Stimulated activated CD4-positive, alpha-beta T cell treated with anti-CD3 and anti-CD28 coated beads, Interleukin-4, amount 100 ng/mL, for 1 hour (primary cell): Measurements from ENCODE around the gene ENTPD7.
"Not testable (repeated sequence)": the region's sequence is repeated elsewhere in the genome, so short reads cannot be mapped to it uniquely, and the experiment has no call there.

Experiments
- DNase-seq: peaks from one replicate; pipeline ENCODE4 v3.0.0-alpha.2; 2020

Gene ENTPD7, protein sequence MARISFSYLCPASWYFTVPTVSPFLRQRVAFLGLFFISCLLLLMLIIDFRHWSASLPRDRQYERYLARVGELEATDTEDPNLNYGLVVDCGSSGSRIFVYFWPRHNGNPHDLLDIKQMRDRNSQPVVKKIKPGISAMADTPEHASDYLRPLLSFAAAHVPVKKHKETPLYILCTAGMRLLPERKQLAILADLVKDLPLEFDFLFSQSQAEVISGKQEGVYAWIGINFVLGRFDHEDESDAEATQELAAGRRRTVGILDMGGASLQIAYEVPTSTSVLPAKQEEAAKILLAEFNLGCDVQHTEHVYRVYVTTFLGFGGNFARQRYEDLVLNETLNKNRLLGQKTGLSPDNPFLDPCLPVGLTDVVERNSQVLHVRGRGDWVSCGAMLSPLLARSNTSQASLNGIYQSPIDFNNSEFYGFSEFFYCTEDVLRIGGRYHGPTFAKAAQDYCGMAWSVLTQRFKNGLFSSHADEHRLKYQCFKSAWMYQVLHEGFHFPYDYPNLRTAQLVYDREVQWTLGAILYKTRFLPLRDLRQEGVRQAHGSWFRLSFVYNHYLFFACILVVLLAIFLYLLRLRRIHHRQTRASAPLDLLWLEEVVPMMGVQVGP

DNA sequence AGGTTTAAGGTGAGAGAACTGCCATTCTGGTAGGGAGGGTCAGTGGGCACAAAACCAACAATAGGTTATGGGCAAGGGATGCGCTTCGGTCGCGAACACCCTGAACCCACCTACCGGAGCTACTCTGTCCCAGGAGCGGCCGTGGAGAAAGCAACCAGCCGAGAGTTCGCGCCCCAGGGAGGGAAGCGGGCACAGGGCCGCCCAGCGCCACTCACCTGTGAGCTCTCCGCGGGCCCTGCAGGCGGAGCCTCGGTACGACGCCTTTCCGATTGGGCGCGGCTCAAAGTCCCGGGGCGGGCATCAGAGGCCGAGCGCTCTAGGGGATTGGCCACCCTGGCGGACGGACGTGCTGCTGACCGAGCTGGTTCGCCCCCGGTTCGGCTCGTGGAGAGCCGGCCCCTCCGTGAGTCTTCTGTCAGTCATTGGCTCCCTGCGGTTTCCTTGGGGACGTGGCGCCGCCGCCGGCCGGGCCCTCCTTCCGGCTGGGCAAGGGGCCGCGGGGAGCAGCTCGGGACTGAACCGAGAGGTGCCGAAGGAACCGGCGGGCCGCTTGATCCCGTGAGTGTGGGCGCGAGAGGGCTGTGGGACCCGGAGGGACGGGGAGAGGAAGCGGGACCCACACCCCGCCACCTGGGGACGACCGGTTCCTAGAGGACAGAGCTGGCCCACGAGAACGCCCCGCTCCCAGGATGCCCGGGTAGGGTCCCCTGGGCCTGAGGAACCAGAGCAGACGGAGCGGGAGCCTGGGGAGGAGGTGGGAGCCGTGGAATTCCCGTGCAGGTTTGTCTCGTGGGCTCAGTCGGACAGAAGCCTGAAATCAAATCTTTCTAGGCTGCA is at the start of gene ENTPD7:
Gene ENTPD7, plus strand, starts transcription at position 479 of the 837 bp plus-strand sequence. CDS start 448 bp downstream, outside the sequence.
- DNase-seq, result peak; percentile 91

DNA sequence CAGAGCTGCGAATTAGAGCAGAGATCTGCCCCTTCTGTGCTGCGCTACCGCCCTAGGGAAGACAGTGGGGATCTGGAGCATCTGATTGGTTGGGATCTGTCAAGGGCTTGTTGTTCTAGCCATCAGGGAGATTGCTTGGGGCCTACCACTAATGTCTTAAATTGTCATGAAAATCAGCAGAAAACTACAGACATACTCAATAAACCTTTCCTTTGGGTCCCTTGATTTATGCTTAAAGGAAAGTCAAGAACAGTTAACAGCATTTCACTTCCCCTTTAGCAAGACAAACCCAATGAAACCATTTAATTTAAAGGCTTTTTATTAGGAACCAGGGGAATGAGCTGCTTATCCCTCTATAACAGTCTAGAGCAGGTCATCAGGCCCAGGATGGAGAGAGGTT is 49.1 kb upstream of the ENTPD7 start:
- DNase-seq, result no peak

DNA sequence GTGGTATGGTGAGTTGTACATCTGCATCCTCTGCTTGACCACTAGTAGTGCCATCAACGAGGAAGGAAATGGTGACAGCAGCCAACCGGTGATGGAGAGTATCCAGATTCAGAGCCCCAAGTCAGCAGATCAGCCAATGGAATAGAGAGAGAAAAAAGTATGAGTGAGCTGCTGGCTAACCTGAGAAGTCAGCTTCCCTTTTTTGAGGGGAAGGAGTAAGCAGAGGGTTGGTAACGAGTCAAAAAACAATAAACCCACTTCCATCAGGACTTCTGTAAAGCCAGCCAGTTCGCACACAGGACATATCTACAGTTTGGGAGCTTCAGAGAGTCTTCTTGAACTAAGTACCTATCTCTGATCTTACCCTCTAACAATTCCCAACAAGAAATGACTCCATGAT is 48.0 kb upstream of the ENTPD7 start:
- no peak for DNase-seq

DNA sequence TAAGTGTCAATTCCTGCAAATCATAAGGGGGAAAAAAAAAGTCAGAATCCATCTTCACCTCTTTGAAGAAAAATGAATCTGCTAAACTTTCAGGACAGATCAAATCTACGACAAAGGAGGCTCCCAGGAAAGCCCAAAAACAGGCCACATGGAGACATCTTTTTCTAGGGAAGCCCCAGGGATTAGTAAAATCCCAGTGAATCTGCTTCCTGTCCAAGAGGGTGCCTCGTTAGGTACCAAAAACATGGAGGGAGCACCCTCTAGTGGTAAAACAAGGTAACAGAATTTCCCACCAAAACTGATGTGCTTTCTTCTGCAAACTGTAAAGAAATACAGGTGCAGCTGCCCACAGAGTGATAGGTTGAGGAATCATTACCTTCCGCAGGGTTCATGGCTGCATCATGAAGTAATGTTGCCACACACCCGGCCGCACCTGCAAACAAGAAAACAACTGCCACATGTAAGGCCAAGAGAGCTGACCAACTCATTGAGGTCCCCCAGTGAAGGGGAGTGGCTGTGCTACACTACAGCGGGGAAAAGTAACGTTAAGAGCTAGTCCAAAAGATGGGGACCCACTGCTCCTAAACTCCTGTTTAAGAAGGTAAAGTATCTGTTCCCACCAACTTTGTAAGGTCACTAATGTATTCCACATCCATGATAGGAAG is 47.0 kb upstream of the ENTPD7 start:
- DNase-seq, result no peak

DNA sequence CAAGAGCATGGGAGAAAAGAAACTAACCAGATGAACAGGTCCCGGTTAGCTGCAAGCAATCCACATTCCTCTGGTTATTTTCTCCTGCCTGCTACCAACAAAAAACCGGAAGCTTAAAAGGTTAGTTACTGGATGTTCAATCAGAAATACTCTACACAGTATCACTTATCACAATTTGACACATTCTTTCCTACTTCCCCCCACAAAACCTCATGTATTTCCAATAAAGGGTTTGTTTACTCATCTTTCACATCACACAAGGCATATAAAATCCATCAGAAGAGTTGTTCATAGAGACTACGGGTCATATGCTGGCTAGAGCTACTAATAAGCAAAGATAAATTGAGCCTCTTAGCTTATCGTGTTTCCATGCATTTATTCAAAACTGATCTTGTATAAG is 43.9 kb upstream of the ENTPD7 start:
- DNase-seq, result no peak

DNA sequence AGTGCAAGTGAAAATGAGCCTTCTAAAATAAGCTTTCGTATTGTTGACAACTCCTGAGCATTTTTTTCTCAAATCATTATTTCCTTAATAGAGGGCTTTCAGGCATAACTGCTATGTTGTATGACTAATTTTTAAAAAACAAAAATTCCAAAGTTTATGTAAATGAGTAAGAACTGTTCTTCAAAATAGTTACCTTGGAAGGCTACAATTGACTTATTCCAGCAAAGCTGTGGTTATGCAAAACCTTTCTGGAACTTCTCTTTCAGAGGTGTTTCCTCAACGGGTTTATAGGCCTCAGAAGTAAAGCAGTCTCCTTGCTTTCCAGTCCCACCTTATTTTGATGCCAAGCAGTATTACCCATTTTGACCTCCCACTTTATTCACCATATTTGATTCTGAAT is 41.6 kb upstream of the ENTPD7 start:
- DNase-seq, result no peak

DNA sequence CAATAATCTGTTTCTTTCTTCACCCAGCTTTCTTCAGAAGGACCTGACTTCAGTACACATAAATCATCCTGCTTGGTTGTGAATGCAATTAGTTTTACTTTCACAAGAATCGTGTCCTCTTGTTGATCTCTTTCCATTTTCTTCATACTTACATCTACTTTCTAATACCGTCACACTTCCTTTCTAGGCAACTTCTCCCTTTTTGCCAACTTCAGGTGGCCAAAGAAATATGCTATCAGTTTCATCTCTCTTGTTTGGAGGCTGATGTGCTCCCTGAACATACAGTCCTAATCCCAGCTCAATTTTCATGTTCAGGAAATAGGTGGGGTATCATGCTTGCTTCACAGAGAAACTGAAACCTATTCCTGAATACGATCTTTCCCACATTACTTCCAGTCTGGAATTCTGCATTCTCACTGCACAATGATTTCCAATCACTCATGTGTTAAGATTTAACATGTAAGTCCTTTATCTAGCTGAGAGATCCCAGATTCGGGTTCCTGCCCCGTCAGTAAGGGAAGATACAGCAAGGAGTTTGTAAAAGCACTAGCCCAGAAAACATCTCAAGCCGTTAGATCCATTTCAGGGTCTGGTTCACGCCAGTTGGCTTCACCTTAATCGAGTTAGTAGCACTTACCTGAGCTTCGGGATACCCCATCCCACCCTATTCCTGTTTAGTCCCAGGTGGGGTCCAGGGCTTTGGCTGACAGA is 40.1 kb upstream of the ENTPD7 start:
- no peak for DNase-seq

DNA sequence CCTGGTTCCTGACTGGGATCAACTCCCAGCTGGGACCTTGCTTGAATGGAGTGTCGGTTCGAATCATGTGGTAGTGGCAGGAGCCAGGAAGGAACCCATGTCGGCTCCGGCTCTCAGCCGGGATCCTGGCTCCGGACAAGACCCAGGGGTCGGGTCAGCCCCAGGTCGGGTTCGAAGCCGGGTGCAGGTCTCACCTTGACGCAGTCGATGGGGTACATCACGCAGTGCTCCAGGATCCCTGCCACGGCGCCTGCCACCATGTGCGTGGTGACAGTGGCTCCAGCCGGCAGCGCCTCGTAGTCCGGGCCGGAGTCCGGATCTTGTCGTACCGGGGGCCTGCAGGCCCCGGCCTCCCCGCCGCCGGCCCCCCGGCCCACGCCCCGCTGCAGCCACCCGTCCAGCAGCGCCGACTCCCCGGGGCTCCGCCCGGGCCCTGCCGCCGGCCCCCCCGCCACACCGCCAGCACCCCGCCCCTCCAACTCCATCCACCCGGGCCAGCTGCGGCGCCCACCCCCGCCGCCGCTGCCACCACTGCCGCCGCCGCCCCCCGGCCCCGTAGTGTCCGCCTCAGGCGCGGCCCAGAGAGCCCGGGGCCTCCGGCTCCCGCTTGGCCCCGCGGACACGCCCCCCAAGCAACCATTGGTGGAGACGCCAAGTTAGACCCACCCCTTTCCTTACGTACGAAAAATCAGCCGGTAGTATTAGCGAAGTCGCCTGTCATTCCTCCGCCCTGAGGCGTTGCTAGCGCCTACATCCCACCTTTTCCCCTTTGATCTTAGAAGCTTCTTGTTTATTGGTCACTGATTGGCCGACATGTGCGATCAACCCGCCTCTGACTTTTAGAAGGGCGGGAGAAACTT is 39.2 kb upstream of the ENTPD7 start, which contains the start of gene SLC25A28:
Gene SLC25A28, minus strand, starts transcription at position 589 of the 860 bp plus-strand sequence. Its CDS starts 104 bp downstream, at position 485.
- DNase-seq, result peak; percentile 89

DNA sequence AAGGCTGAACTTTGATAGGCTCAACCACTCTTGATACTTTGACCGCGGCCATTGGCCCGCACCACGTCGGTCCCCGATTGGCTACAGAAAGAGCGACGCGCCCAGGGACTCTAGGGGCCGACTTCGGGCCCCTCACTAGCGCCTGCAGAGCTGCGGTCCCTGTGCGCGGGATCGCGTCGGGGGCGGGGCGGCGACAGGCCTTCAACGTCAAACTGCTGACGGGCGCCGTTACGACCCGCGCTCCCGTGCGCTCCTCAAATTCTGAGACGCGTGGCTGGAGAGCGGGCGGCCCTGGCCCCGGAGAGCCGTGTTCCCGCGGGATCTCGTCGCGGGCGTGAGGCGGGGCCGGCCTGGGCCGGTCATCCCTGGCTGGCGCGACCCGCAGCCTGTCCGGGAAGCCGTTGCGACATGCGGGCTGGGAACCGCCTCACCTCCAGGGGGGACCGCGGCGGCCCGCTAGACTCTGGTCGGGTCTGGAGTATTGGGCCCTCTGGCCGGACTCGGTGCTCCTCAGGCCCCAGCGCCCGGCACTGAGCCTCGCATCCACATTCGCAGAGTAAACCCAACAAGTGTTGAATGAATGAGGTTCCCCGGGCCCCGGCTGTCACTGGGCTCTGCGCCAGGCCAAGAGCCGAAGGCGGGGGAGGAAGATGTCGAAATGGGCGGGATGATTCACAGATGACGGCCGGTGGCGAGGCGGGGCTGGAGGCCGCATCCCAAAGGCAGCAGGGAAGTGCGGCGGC is 38.4 kb upstream of the ENTPD7 start:
- peak; percentile 87 for DNase-seq

DNA sequence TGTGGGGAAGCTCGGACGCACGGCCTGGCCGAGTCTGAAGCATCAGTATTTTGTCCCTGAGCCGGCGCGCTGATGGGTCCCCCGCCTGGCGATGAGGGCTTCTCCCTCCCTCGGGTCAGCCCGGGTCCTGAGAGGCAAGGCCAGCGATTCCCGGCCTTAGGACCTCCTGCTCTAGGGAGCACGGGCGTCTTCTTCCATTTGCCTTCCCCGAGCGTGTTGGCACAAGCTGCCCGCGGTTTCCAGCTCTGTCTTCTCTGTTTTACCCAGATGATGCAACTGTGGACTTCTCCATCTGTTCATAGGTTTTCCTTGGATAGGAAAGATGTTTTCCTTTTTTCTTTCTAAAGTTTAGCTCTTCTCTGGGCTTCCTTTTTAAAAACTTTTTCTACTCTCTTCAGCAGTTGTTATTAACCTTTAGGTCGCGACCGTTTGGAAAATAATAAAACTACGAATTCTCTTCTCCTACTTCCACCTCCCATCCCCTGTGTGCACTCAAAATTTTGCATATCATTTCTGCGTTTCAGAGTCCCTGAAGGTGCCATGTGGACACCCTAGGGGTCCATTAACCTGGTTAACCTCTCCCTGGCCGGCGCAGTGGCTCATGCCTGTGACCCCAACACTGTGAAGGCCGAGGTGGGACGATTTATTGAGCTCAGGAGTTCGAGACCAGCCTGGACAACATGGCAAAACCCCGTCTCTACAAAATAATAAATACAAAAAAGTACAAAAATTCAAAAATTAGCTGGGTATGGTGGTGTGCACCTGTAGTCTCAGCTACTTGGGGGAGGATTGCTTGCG is 37.7 kb upstream of the ENTPD7 start:
- DNase-seq, result no peak

DNA sequence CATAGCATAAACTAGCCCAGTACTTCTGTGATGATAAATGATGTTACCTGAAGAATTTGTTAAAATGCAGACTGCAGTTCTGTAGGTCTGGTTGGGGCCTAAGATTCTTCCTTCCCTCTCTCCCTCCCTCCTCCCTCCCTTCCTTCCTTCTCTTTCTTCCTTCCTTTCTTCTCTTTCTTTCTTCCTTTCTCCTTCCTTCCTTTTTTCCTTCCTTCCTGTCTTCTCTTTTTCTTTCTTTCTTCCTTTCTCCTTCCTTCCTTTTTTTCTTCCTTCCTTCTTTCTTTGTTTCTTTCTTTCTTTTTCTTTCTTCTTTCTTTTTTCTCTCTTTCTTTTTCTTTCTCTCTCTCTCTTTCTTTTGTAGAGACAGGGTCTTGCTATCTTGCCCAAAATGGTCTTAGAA is 35.4 kb upstream of the ENTPD7 start:
- DNase-seq, result no peak

DNA sequence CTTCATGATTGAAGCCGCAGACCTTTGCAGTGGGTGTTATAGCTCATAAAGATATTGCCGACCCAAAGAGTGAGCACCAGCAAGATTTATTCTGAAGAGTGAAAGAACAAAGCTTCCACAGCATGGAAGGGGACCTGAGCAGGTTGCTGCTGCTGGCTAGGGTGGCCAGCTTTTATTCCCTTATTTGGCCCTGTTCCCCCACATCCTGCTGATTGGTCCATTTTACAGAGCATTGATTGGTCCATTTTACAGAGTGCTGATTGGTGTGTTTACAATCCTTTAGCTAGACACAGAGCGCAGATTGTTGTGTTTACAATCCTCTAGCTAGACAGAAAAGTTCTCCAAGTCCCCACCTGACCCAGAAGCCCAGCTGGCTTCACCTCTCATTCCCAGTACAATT is 34.2 kb upstream of the ENTPD7 start:
- DNase-seq, result not testable (repeated sequence)

DNA sequence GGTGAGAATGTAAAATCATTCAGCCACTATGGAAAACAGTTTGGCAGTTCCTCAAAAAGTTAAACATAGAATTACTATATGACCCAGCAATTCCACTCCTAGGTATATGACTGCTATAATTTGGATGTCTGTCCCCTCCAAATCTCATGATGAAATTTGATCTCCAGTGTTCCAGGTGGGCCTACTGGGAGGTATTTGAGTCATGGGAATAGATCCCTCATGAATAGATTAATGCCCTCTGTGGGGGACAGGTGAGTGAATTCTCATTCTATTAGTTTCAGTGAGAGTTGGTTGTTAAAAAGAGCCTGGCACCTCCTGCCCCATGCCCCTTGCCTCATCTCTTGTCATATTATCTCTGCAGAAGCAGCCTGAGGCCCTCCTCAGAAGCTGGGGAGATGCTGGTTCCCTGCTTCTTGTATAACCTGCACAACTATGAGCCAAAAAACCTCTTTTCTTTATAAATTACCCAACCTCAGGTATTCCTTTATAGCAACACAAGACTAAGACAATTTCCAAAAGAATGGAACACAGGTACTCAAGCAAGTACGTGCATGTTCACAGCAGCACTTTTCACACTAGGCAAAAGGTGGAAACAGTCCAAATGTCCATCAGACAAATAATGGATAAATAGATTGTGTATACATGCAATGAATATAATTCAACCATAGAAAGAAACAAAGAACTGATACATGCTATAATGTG is 30.2 kb upstream of the ENTPD7 start:
- no peak for DNase-seq

DNA sequence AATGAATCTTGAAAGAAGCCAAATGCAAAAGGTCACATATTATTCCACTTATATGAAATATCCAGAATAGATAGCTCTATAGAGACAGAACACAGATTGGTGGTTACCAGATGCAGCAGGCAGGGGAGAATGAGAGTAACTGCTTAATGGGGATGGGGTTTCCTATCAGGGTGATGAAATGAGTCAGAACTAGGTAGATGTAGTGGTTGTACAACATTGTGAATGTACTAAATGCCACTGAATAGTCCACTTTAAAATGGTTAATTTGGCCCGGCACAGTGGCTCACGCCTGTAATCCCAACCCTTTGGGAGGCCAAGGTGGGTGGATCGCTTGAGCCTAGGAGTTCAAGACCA is 29.7 kb upstream of the ENTPD7 start:
- DNase-seq, result no peak

DNA sequence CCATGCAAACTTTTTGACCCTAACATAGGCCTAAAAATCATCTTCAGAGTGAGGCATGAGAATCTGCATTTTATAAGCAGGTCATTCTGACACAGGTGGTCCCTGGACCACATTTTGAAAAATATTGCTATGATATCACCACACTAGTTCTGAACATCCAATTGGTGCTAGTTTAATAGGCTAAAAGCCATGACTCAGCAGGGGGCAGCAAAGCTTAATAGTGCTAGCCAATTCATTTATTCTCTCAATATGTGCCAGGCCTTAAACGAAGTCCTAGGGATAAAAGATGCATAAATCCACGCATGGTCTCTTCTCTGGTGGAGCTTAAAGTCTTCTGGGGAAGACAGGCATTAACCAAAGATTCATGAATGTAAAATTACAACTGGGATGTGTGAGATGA is 28.9 kb upstream of the ENTPD7 start:
- DNase-seq, result no peak

DNA sequence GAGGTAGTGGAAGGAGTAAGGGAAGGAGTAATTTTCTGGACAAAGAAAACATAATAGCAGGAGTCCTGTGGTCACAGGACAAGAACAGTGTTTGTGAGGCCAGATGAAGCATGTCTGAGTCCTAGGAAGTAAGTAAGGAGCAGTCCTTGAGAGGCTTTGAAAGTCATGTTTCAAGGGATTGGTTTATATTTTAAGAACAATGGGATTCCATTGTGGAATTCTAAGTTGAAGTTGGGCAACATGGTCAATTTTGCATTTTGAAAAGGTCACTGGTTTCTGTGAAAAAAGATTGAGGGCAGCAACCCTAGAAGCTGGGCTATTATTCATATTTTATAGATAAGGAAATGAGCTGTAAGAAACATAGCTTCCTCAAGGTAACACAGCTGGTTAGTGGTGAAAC is 28.3 kb upstream of the ENTPD7 start:
- no peak for DNase-seq

DNA sequence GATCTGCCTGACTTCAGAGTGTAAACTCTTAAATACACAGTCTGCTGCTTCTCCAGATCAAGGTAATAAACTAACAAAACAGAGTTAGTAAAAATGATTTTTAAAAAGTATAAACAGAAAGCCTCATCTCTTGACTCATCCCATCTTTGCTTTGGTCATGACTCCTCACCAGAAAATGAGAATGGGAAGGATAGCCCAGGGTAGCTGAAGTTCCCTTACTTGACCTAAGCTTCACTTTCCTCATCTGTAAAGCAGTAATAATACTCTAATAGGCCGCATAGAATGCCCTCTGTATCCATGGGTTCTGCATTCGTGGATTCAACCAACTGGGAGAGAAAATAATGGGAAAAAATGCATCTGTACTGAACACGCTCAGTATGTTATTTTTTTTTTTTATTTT is 27.8 kb upstream of the ENTPD7 start:
- no peak for DNase-seq

DNA sequence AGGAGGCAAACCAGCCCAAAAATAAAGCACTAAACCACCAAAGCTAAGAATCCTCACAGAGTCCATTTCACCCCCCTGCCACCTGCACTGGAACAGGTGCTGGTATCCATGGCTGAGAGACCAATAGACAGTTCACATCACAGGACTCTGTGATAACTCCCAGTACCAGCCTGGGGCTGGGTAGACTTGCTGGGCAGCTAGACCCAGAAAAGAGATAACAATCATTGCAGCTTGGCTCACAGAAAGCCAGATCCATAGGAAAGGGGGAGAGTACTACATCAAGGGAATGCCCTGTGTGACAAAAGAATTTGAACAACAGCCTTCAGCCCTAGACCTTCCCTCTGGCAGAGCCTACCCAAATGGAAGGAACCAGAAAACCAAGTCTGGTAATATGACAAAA is 25.5 kb upstream of the ENTPD7 start:
- no peak for DNase-seq

DNA sequence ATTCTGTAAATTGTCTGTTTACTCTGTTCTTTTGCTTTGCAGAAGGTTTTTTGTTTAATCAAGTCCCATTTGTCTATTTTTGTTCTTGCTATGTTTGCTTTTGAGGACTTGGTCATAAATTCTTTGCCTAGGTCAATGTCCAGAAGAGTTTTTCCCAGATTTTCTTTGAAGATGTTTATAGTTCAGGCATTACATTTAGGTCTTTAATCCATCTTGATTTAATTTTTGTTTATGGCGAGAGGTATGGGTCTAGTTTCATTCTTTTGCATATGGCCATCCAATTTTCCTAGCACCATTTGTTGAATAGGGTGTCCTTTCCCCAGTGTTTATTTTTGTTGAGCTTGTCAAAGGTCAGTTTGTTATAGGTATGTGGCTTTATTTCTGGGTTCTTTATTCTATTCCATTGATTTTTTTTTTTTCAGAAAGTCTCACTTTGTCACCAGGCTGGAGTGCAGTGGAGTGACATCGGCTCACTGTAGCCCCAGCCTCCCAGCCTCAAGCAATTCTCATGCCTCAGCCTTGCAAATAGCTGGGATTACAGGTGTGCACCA is 11.6 kb upstream of the ENTPD7 start:
- DNase-seq, result no peak
